Activated CD8-positive, alpha-beta memory T cell treated with anti-CD3 and anti-CD28 coated beads for 36 hours (primary cell): ENCODE results near the gene TNFRSF25. TPM values are rescaled to one million over a fixed set of nuclear protein-coding genes. Genes with fewer than 3 reads are reported as not detected.
"Not testable (repeated sequence)": the region's sequence is repeated elsewhere in the genome, so short reads cannot be mapped to it uniquely, and the experiment has no call there.

Source experiments
- CTCF ChIA-PET: fragments of 350-600 bp; sonication (Branson Sonifier 250); formaldehyde crosslinking; loops from one replicate; lab custom pipeline; 2021; ENCODE audit warnings: antibody characterized with exemption; lab: Charles Lee
- POLR2A ChIA-PET: fragments of 350-600 bp; sonication (Branson Sonifier 250); formaldehyde crosslinking; loops from one replicate; lab custom pipeline; 2021; ENCODE audit warnings: antibody characterized with exemption; lab: Charles Lee
- total RNA-seq, 2 experiments: library from RNA; stranded (reverse); gene quantifications; one replicate each; pipeline ENCODE4 v1.2.3, GENCODE V29; 2021

The TNFRSF25 gene
- total RNA-seq, 2 experiments from 2014 or later = 89.9 to 91.3 TPM

DNA sequence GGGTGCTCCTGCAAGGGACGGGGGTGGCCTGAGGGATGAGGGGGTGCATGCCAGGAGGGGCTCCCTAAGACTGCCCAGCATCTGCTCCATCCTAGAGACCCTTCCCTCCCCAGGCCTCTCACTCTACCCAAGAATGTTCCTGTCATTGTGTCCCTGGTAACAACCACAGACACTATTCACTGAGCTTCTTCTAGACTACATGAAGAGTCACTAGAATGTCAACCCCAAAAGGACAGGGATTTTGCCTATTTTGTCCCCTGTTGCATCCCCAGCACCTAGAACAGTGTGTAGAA, 2.9 kb downstream of the TNFRSF25 start:
- POLR2A ChIA-PET = no interaction called here
- CTCF ChIA-PET = interaction anchor here (0.7 to 2.2 kb wide), 9 partner anchors 9 to 69 kb away, joined by 3 to 8 read pairs (median 4); no protein-coding TSS in a partner anchor

GRCh38 chr1:6462412-6463119, 3.4 kb downstream of the TNFRSF25 start:
- CTCF ChIA-PET = interaction anchor here (0.7 to 2.2 kb wide), 9 partner anchors 8 to 39 kb away, joined by 3 to 8 read pairs (median 4); no protein-coding TSS in a partner anchor
- POLR2A ChIA-PET = no interaction called here

- CTCF ChIA-PET = interaction anchor here (1.0 to 2.2 kb wide), 4 partner anchors 11 to 27 kb away, joined by 3 to 8 read pairs (median 8); no protein-coding TSS in a partner anchor
- POLR2A ChIA-PET = no interaction called here
Observed at GRCh38 chr1:6461538-6462411, 4.2 kb downstream of the TNFRSF25 start.

GRCh38 chr1:6461051-6461530, 4.9 kb downstream of the TNFRSF25 start:
- POLR2A ChIA-PET = no interaction called here
- CTCF ChIA-PET = interaction anchor here (1.0 to 2.6 kb wide), 4 partner anchors 13 to 216 kb away, joined by 3 to 11 read pairs (median 4); no protein-coding TSS in a partner anchor

DNA sequence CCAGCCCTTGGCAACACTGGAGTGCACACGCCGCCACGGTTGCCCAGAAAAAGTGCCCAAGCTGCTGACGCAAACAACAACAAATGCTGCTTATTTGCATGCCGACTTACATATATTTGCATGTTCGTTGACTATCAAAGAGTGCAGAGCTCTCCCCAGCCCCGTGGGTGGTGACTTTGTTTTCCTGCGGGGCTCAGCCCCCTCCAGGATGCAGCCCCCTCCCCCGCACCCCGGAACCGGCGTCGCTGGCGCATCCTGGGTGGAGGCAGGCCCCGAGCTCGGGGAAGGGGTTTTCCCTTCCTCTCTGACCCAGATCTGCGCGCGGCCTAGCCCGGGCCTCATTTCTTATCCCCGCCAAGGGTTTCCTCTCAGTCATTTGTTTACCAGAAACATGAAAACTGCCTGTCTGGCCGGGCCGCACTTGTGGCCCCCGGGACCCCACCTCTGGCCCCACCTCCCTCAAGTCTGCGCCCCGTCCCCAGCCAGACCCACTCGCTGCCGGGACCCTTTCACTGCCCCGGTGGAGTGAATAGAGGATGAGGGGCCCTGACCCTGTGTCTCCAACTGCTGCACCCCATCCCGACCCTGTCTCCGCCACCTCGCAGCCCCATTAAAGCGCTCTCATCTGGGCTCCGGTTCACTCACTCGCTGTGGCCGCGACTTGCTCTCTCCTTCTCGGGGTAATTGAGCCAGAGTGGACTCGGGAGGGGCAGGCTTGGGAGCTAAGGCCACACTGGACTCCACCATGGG, 5.5 kb downstream of the TNFRSF25 start:
- POLR2A ChIA-PET = no interaction called here
- CTCF ChIA-PET = interaction anchor here (0.7 to 2.6 kb wide), 7 partner anchors 9 to 215 kb away, joined by 3 to 11 read pairs (median 5); no protein-coding TSS in a partner anchor

DNA sequence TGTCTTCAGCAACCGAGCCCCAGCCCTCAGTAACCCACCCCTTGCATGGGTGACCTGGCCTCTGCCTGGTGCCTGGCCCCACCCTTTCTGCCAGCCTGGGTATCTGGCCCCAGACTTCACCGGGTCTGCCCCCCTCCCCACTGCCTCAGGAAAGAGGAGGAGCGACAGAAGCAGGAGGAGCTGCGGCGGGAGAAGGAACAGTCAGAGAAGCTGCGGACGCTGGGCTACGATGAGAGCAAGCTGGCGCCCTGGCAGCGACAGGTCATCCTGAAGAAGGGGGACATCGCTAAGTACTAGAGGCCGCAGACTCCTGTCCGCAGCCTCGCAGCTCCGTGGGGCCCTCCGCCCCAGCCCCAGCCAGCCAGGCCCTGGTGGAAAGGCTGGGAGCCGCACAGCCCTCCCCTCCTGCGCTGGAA, 6.1 kb downstream of the TNFRSF25 start:
- CTCF ChIA-PET = interaction anchor here (0.7 to 2.6 kb wide), 8 partner anchors 9 to 214 kb away, joined by 3 to 11 read pairs (median 4); no protein-coding TSS in a partner anchor
- POLR2A ChIA-PET = interaction anchor here (0.7 kb wide), 1 partner anchor 95 kb away, joined by 3 read pairs; the partner anchor contains the start of gene NOL9

DNA sequence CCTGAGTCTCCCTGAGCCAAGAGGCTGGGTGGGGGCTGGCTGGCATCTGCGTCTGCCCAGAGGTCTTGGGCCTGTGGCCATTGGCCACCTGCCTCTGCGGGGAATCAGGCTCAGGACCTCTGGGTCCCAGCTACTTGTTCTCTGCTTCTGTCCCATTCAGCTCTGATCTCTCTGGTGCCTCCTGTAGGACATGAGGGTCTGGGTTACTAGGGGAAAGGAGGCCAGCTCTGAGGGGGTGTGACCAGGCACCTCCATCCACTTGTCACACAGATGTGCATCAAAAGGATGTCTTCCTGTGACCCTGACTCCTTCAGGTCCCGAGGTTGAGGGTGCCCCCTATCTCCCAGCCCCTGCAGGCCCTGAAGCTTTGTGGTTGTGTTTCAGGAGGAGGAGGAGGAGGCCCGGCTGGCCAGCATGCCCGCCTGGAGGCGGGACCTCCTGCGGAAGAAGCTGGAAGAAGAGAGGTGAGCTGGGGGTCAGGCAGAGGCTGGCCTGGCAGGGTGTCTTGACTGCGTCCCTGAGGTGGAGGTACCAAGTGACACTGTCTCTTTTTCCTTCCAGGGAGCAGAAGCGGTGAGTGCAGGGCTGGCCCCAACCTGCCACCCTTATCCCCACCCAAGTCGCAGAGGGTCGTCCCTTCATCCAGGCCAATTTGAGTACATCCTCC, 9.0 kb downstream of the TNFRSF25 start:
- ChIA-PET POLR2A (no interaction called here), CTCF (no interaction called here)

GRCh38 chr1:6455752-6456520, 10.0 kb downstream of the TNFRSF25 start:
- POLR2A ChIA-PET = not testable (repeated sequence)
- CTCF ChIA-PET = interaction anchor here (0.8 to 2.2 kb wide), 4 partner anchors 8 to 33 kb away, joined by 3 to 5 read pairs (median 4); no protein-coding TSS in a partner anchor

- ChIA-PET POLR2A (no interaction called here), CTCF (interaction anchor here (0.6 to 2.2 kb wide), 10 partner anchors 8 to 39 kb away, joined by 3 to 7 read pairs (median 4); no protein-coding TSS in a partner anchor)
Observed at GRCh38 chr1:6454856-6455751, 10.9 kb downstream of the TNFRSF25 start.

DNA sequence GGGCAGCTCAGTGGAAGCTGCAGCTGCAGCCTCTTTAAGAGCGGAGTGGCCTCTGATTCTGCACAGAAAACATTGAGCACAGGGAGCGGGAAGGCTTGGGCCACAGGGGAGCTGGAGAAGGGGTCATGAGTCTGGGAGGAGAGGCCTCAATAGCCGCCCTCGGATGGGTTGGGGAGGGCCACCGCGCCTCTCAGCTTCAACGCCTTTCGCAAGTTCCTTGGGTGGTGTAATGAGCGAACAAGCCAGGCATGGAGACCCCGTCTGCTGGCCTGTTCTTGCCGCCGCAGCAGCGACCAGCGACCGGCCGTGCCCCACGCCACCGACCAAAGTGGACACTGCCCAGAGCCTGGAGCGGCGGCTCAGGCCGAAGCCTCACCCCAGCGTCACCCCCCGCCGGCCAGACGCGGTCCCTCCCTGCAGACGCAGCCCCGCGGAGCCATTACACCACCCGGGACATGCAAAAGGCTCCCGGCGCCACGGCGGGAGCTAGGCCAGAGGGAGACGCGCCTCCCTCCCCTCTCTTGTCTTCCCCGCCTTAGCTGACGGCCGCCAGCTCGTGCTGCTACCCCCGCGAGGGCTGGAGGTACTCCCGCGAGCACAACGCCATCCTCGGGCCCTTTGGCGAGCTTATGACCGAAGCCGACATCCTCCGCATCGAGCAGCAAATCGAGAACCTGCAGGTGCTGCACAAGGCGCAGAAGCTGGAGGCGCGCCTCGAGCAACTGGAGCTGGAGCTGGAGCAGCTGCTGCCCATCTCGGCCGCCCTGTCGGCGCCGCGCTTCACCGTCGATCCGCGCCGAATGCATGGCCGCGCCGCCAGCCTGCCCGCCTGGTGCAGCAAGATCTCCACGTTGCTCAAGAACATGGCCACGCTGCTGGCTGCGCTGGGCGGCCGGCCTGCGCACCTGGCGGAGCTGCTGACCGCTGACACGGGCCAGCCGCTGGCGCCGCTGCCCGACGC, 11.8 kb downstream of the TNFRSF25 start:
- POLR2A ChIA-PET = not testable (repeated sequence)
- CTCF ChIA-PET = interaction anchor here (0.6 to 2.2 kb wide), 8 partner anchors 8 to 40 kb away, joined by 3 to 7 read pairs (median 5); no protein-coding TSS in a partner anchor

GRCh38 chr1:6450943-6451373, 15.0 kb downstream of the TNFRSF25 start:
- ChIA-PET CTCF (interaction anchor here (1.1 to 5.5 kb wide), 5 partner anchors 9 to 206 kb away, joined by 3 to 40 read pairs (median 5); no protein-coding TSS in a partner anchor), POLR2A (no interaction called here)

DNA sequence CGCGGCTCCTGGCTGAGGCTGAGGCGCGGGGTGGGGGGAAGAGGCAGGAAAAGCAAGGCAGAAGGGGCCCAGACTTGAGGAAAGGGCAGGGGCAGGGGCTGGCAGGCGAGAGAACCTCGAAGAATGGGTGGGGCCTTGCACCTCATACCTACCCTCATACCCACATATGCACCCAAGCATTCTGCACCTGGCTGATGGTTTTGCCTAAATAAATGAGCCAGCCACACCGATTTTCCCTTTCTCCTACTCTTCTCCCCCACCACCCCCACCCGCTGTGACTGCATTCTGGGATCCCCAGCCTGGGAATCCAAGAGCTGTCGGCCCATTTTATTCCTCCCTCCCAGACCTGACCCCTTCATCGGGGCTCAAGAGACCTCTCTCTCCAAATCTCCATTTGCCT, 15.5 kb downstream of the TNFRSF25 start:
- POLR2A ChIA-PET = not testable (repeated sequence)

DNA sequence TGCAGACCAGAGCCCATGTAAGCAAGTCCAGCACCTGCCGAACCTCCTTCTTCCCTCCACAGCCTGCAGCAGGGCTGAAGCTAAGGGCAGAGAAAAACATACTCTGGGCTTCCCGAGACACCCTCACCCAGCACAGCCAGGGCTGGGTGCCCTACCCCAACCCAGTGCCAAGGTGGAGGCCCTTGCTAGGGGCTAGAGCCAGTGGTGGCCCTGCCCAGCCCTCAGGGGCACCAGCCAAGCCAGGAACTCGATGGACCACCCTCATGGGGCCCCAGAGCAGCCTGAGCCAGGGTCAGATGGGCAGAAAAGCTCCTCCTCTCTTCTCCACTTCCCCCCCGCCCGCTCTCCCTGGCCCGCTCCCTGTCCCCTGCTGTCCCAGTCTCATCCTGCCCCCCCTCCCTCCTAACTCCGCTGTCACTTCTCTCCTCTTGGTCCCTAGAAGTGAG, 15.9 kb downstream of the TNFRSF25 start:
- POLR2A ChIA-PET = no interaction called here
- CTCF ChIA-PET = interaction anchor here (0.6 to 5.5 kb wide), 5 partner anchors 10 to 45 kb away, joined by 3 to 40 read pairs (median 5); no protein-coding TSS in a partner anchor

More for the DNA sequence above, 15.5 kb downstream of the TNFRSF25 start:
- CTCF ChIA-PET = interaction anchor here (0.9 to 5.5 kb wide), 5 partner anchors 9 to 46 kb away, joined by 3 to 40 read pairs (median 5); no protein-coding TSS in a partner anchor

DNA sequence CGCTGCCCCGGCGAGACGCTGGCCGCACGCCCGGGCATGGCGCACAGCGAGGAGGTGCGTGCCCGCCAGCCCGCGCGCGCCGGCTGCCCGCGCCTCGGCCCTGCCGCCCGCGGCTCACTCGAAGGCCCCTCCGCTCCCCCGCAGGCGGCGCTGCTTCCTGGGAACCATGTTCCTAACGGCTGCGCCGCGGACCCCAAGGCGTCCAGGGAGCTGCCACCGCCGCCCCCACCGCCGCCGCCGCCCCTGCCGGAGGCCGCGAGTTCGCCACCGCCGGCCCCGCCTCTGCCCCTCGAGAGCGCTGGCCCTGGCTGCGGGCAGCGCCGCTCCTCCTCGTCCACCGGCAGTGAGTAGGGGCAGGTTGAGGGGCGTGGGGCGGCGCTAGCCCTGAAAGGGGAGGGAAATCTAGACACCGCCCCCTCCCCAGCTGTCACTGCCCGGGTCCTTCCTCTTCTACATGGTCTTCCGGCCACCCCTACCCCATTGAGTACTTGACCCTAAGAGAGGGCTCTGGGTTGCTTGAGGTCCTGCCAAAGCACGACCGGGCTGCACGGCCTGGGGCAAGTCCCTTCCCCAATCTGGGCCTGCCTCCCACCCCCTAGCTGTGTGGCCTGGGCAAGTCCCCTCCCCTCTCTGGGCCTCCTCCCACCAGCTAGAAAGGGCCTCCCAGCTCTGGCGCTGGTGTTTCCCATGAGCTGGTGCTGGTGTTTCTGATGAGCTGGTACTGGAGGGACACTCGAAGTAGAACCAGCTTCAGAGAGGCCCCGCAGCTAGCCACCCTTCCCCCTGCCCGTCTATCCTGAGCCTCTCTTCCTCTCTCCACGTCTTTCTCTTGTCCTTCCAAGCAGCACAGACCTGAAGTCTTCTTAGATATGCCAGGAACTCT, 17.0 kb downstream of the TNFRSF25 start:
- ChIA-PET POLR2A (no interaction called here), CTCF (interaction anchor here (0.6 to 5.5 kb wide), 5 partner anchors 10 to 558 kb away, joined by 3 to 40 read pairs (median 7); no protein-coding TSS in a partner anchor)
